HepG2 (cell line): Measurements from ENCODE around the gene MAN2B2. TPM values are rescaled to one million over a fixed set of nuclear protein-coding genes. Genes with fewer than 3 reads are reported as not detected.

Source experiments
- CTCF ChIP-seq: sonication (generic); formaldehyde crosslinking; IDR thresholded peaks from 2 replicates; pipeline ENCODE4 v1.5.0; 2020; ENCODE audit warnings: mild to moderate bottlenecking, missing genetic modification reagents, moderate library complexity
- FOSL1 ChIP-seq: sonication (generic); formaldehyde crosslinking; IDR thresholded peaks from 2 replicates; pipeline ENCODE4 v1.9.0; 2021; ENCODE audit warnings: missing genetic modification reagents, borderline replicate concordance
- FOXA1 ChIP-seq, 2 experiments: fragments of 450-650 bp in 1 of 2; sonication (generic) in 1 of 2; formaldehyde crosslinking in 1 of 2; IDR thresholded peaks; 2 replicates each; pipeline versions ENCODE4 v1.4.0 to v1.6.1; 2016 to 2020; ENCODE audit warnings: missing genetic modification reagents in 1 of 2
- MATR3 ChIP-seq: sonication (generic); formaldehyde crosslinking; IDR thresholded peaks from 2 replicates; pipeline ENCODE4 v1.4.0; 2020; ENCODE audit warnings: missing genetic modification reagents
- PHF20 ChIP-seq: sonication (generic); formaldehyde crosslinking; IDR thresholded peaks from 2 replicates; pipeline ENCODE4 v1.5.0; 2020; ENCODE audit warnings: mild to moderate bottlenecking, missing genetic modification reagents
- SCMH1 ChIP-seq: sonication (generic); formaldehyde crosslinking; IDR thresholded peaks from 2 replicates; pipeline ENCODE4 v1.9.0; 2021; ENCODE audit warnings: missing genetic modification reagents, mild to moderate bottlenecking, borderline replicate concordance
- SRF ChIP-seq: IDR thresholded peaks from 2 replicates; pipeline ENCODE4 v1.6.1; 2011; ENCODE audit warnings: mild to moderate bottlenecking, low read depth, low read length, moderate library complexity
- TCF7 ChIP-seq: sonication (generic); IDR thresholded peaks from 2 replicates; pipeline ENCODE4 v1.6.1; 2016; ENCODE audit warnings: antibody characterized with exemption, low read depth
- ZBED4 ChIP-seq: sonication (generic); formaldehyde crosslinking; IDR thresholded peaks from 2 replicates; pipeline ENCODE4 v1.4.0; 2020; ENCODE audit warnings: missing genetic modification reagents, borderline replicate concordance
- ZFP36L2 ChIP-seq: sonication (generic); formaldehyde crosslinking; IDR thresholded peaks from 2 replicates; pipeline ENCODE4 v1.4.0; 2020; ENCODE audit warnings: missing genetic modification reagents
- ZNF10 ChIP-seq: sonication (generic); formaldehyde crosslinking; IDR thresholded peaks from 2 replicates; pipeline ENCODE4 v1.4.0; 2020; ENCODE audit warnings: mild to moderate bottlenecking, low read depth, missing genetic modification reagents, borderline replicate concordance
- ZNF264 ChIP-seq: sonication (generic); formaldehyde crosslinking; IDR thresholded peaks from 2 replicates; pipeline ENCODE4 v1.4.0; 2020; ENCODE audit warnings: missing genetic modification reagents
- ZNF430 ChIP-seq: sonication (generic); formaldehyde crosslinking; IDR thresholded peaks from 2 replicates; pipeline ENCODE4 v1.9.0; 2021; ENCODE audit warnings: mild to moderate bottlenecking, missing genetic modification reagents
- ZNF670 ChIP-seq: sonication (generic); formaldehyde crosslinking; IDR thresholded peaks from 2 replicates; pipeline ENCODE4 v1.8.0; 2022; ENCODE audit warnings: mild to moderate bottlenecking, missing genetic modification reagents, borderline replicate concordance
- ZSCAN20 ChIP-seq: sonication (generic); formaldehyde crosslinking; IDR thresholded peaks from 2 replicates; pipeline ENCODE4 v1.4.0; 2020; ENCODE audit warnings: missing genetic modification reagents, mild to moderate bottlenecking, borderline replicate concordance
- ZSCAN31 ChIP-seq: sonication (generic); formaldehyde crosslinking; IDR thresholded peaks from 2 replicates; pipeline ENCODE4 v1.5.0; 2020; ENCODE audit warnings: low read depth, mild to moderate bottlenecking, missing genetic modification reagents
- polyA plus RNA-seq, 8 experiments: library from polyadenylated mRNA; depleted of rRNA in 3 of 8; stranded (reverse) in 7 of 8; unstranded in 1 of 8; fragments of >200 nt; fragmentation: Illumina TruSeq in 4 of 8; extraction: Trizol in 4 of 8; gene quantifications; 2 replicates each; pipeline versions ENCODE4 v1.2.1 to v1.2.3, GENCODE V29; 2011 to 2016; ENCODE audit warnings: low read depth in 4 of 8, missing spikeins in 1 of 8, mixed read lengths in 1 of 8; ENCODE audit not compliant: insufficient read depth in 1 of 8
- total RNA-seq, 5 experiments: library from RNA; depleted of rRNA; stranded (reverse); fragments of >200 nt; fragmentation: Illumina TruSeq; extraction: Trizol; gene quantifications; 2 replicates each; pipeline ENCODE4 v1.2.3, GENCODE V29; 2016; ENCODE audit warnings: low read depth in 1 of 5

Gene MAN2B2
- total and polyA plus RNA-seq, 2 of the 13 experiments (the other 11 are each of a cell fraction or from before 2014, with no cell fraction given): 4.8 to 5.4 TPM

DNA sequence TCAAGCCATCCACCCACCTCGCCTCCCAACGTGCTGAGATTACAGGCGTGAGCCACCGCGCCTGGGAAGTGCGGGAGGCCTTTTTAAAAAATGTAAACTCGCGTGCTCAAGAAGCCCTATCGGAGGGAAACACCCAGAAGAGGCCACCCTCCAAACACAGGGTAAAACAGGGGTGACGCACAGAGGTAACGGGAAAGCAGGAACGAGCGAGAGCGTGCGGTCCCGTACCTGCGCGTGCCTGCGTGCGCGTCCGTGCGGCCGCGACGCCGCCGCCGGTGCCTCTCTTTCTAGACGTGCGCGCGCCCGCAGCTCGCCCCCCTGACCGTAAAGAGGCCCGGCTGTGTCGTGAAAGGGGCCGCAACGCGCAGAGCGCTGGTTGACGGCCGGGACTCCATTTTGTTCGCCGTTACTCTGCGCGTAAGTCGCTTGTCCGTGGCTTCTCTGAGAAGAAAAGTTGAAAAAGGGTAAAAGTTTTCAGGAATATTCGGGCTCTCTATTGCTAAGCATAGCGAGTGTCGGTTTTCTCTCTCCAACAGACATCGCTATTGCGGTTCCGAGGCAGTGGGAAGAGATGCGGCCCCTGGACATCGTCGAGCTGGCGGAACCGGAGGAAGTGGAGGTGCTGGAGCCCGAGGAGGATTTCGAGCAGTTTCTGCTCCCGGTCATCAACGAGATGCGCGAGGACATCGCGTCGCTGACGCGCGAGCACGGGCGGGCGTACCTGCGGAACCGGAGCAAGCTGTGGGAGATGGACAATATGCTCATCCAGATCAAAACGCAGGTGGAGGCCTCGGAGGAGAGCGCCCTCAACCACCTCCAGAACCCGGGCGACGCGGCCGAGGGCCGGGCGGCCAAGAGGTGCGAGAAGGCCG, 65.5 kb downstream of the MAN2B2 start, which contains the start of gene MRFAP1 (continued):
- no peak for TF ChIP-seq CTCF
- TF ChIP-seq ZSCAN31: peak; percentile 61; the same call in 1 of the 2 replicates
- no peak for TF ChIP-seq ZNF10 (CRISPR knock-in tag)
- TF ChIP-seq ZFP36L2 (CRISPR knock-in tag): peak; percentile 77; the same call in 1 of the 2 replicates
- peak; percentile 88; the same call in 1 of the 2 replicates for TF ChIP-seq ZNF670 (CRISPR knock-in tag)
- peak; percentile 43; the same call in 1 of the 2 replicates for TF ChIP-seq ZNF264 (CRISPR knock-in tag)
- peak; percentile 20; the same call in 1 of the 2 replicates for TF ChIP-seq ZBED4
- TF ChIP-seq FOSL1 (CRISPR knock-in tag): no peak
- TF ChIP-seq FOXA1 (IDR thresholded peaks at IDR 0.05): no peak
- TF ChIP-seq FOXA1 (CRISPR knock-in tag; IDR thresholded peaks at IDR 0.05): 0 out of 2 replicates have a peak, but pooled peaks have one; percentile 3
- no peak for TF ChIP-seq ZSCAN20 (CRISPR knock-in tag)
- peak; percentile 57; the same call in 1 of the 2 replicates for TF ChIP-seq ZNF430
- no peak for TF ChIP-seq SRF
- no peak for TF ChIP-seq MATR3 (CRISPR knock-in tag)
- TF ChIP-seq PHF20: peak; percentile 87
- no peak for TF ChIP-seq SCMH1 (CRISPR knock-in tag)
- TF ChIP-seq TCF7: no peak
